ENCODE results near the gene ASIC1.
"Not testable (repeated sequence)": the region's sequence is repeated elsewhere in the genome, so short reads cannot be mapped to it uniquely, and the experiment has no call there.

The ASIC1 gene

GRCh38 chr12:50061946-50062686, 4.7 kb downstream of the ASIC1 start:
- no peak for DNase-seq

DNA sequence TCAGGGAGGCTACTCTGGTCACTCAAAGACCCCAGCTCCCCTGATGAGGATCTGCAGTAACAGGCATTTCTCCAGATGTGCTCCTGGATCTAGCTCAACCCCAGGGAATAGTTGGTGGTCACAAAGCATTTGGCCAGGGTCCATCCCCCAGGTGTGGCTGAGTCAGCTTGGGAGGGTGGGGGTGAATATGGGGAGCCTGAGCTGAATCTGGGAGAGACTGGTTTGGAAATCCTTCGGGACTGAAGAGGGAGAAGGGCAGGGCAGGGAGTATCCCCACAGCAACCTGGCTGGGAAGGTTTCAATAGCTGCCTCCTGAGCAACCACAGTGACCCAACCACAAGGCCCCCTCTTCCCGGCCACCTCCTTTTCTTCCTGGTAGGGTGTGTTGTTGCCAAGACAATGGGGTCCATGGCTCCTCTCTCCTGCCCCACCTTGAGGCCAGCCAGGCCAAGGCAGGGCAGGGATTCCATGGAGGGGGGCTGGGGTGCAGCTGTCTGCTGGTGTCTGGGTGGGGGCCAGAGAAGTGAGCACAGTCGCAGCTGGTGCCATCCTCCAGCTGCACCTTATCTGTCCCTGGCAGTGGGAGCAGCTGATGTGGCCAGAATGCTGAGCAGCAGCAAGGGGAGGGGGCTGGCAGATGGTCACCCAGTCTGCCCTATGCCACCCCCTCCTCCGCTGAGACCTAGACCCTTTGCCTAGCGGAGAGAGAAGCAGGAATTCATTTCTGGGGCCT, 5.5 kb downstream of the ASIC1 start:
- DNase-seq, result no peak

DNA sequence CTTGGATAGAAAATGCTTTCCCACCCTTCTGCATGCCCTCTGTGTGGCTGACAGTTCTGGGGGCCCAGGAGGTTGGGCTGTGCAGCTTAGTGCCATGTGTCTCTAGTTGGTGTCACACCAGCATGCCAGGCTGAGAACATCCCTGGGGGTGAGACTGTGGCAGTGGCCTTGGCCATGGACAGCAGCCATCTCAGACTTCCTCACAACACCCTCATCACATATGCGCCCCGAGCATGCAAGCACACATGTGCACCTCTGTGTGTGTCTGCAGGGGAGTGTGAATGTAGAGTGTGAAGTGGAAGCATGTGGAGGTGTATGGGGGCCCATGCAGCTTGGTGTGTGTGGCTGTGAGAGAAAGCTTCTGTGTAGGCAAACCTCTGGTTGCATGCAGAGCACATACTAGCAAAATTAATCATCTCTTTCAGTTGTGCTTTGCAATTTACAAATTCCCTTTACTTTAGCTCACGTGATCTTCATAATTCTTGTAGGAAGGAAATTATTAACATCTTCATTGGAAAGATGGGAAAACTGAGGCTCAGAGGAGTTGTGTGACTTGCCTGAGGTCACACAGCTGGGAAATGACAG, 8.4 kb downstream of the ASIC1 start:
- DNase-seq, result no peak

- DNase-seq, result peak; percentile 72
These were observed 9.0 kb downstream of the ASIC1 start for GRCh38 chr12:50066402-50066801.

- no peak for DNase-seq
These were observed 11.7 kb downstream of the ASIC1 start for GRCh38 chr12:50069069-50069468.

DNA sequence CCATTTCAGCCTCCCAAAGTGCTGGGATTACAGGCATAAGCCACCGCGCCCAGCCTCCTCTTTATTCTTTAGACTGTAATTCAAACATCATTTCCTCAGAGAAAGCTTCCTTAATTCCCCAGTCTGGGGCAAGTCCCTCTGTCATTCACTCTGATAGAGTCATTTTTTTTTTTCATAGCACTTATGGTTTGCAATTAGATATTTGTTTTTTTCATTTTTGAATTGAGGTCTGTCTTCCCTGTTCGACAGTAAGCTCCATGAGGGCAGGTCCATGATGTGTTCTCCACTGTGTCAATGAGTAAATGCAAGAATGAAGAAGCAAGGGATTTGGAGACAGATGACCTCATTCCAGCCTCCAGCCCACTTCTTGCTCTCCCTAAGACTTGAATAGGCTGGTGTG, 12.1 kb downstream of the ASIC1 start:
- DNase-seq, result peak; percentile 45

DNA sequence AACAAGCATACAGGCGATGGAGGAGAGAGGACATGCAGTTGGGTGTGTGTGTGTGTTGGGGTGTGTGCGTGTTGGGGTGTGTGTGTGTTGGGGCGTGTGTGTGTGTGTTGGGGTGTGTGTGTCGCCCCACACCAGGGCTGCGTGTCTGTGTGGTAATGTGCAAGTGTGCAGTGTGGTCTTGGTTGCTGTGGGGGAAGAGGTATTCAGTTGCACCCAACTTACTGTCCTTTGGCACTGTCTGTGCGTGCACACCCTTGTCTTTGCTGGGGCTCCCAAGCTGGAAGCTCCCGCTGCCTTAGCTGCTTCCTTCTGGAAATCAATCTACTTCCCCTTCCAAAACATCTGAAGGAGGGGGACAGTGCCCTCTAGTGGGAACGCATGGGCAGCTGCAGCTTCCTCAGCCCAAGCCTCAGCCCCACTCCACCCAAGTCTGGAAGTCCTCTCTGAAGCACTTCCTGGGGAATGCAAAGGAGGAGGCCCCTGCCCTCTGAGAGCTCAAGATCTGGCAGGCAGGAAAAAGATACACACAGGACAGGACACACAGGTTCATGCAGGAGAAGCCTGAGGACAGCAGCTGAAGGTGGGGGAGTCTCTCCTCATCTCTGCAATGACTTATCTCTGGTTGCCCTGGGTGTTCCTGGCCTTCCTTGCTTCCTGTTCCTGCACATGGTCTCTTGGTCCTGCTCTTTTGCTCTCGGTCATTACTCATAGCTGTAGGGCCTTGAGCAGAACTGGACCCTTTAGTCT, 13.1 kb downstream of the ASIC1 start:
- DNase-seq, result peak; percentile 79

- DNase-seq, result no peak
These were observed 15.0 kb downstream of the ASIC1 start for GRCh38 chr12:50072198-50072907.

- no peak for DNase-seq
These were observed 15.8 kb downstream of the ASIC1 start for GRCh38 chr12:50073206-50073605.

GRCh38 chr12:50073712-50074111, 16.3 kb downstream of the ASIC1 start:
- DNase-seq, result no peak

GRCh38 chr12:50074936-50075807, 17.8 kb downstream of the ASIC1 start:
- peak; percentile 73 for DNase-seq

- DNase-seq, result no peak
These were observed 18.4 kb downstream of the ASIC1 start for GRCh38 chr12:50075808-50076170.

- DNase-seq, result no peak
These were observed 19.7 kb downstream of the ASIC1 start for GRCh38 chr12:50077099-50077498.

- DNase-seq, result no peak
These were observed 20.9 kb downstream of the ASIC1 start for GRCh38 chr12:50078281-50078680.

DNA sequence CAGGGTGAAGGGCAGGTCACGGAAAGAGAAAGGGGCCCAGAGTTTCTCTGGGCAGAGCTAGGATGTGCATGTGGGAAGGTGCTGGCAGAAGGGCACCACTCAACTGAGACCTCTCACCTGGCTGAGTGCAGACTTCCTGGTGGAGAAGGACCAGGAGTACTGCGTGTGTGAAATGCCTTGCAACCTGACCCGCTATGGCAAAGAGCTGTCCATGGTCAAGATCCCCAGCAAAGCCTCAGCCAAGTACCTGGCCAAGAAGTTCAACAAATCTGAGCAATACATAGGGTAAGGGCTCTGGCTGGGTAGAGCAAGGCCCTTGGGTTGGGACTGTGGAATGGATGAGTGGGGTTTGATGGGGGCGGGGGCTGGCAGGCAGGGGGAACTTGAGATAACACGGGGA, 22.4 kb downstream of the ASIC1 start:
- DNase-seq, result no peak

DNA sequence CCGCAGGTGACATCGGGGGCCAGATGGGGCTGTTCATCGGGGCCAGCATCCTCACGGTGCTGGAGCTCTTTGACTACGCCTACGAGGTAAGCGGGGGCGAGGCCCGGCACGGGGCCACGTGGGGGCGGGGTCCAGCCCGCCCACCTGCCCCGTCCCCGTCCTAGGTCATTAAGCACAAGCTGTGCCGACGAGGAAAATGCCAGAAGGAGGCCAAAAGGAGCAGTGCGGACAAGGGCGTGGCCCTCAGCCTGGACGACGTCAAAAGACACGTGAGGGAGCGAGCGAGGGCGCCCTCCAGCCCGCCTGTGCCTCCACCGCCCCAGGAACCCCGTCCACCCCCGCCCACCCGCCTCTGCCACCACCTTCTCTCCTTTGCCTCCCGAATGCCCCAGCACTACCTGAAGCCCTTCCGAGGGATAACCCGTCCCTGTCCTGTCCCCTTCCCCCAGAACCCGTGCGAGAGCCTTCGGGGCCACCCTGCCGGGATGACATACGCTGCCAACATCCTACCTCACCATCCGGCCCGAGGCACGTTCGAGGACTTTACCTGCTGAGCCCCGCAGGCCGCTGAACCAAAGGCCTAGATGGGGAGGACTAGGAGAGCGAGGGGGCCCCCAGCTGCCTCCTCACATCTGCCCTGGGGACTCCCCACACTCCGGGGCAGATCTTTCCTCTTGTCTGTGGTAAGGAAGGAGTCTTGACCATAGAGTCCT, 23.9 kb downstream of the ASIC1 start:
- no peak for DNase-seq

DNA sequence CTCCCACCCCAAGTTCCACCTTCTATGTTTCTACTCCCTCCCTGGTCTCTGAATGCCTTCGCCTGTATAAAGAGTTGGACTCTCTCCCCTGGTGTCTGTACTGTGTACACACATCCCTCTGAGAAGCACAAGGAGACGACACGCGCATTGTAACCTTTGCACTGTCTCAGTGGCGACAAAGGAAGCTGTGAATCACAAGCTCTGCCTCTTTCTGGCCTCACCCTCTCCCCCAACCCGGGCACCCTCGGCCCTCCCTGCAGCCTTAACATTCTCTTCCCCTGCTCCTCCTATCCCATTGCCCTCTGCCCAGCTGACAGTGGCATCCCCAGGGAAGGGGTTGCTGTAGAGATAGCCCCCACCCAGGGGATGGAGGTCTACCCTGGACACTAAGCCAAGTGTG, 25.2 kb downstream of the ASIC1 start:
- DNase-seq, result no peak

DNA sequence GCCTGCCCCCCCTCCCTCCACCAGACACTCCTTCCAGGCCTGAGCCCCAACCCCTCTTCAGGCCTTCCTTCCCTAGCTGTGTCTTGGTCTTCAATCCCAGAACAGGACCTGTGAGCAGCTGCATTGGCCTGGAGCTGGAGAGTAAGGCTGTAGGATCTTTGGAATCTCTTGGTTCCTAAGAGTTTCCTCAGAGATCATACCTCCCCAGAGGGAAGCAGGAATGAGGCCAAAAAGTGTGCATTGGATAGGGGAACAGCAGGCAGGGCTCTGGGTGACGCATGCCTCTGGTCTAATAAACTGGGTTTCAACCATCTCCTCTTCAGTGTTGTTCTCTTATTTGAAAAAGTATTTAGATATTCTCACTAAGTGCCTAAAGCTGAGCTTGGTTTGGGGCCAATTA, 25.9 kb downstream of the ASIC1 start:
- no peak for DNase-seq

DNA sequence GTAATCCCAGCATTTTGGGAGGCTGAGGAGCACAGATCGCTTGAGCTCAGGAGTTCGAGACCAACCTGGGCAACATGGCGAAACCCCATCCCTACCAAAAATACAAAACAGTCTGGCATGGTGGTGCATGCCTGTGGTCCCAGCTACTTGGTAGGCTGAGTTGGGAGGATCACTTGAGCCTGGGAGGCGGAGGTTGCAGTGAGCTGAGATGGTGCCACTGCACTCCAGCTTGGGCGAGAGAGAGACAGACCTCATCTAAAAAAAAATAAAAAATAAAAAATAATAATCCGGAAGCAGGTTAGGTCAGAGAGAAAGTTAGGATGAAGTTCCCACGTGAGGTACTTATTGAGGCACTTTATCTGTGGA, 27.0 kb downstream of the ASIC1 start:
- DNase-seq, result not testable (repeated sequence)

- peak; percentile 86 for DNase-seq
These were observed 27.6 kb downstream of the ASIC1 start, which contains the start of gene SMARCD1 for GRCh38 chr12:50084775-50085614. SMARCD1 (plus strand) TSS chr12:50085342; CDS start chr12:50085370, 28 bp downstream.

Data from inflammatory macrophage treated with lipopolysaccharide for 4 hours (primary cell).